A549 (cell line): Measurements from ENCODE around the gene CACNA1C. TPM values are rescaled to one million over a fixed set of nuclear protein-coding genes. Genes with fewer than 3 reads are reported as not detected.

Source experiments
- ATAC-seq, 2 experiments: fragments of 200-7000 bp in 1 of 2; fragments of >200 bp in 1 of 2; cut with Nextera tagmentation in 1 of 2; cut with Tn5 transposase in 1 of 2; 3 replicates each; pipeline versions ENCODE4 v1.8.0 to v1.9.1; 2018 to 2020; ENCODE audit warnings: mild to moderate bottlenecking in 1 of 2, moderate library complexity in 1 of 2
- CTCF ChIA-PET: fragments of 300-600 bp; sonication (Branson Sonifier 250); formaldehyde crosslinking; extraction: SDS; loops from one replicate; lab custom pipeline; 2021; ENCODE audit warnings: antibody characterized with exemption, inconsistent platforms; lab: Yijun Ruan, JAX
- POLR2A ChIA-PET: fragments of 350-600 bp; formaldehyde crosslinking; extraction: SDS; loops from one replicate; lab custom pipeline; 2021; ENCODE audit warnings: antibody characterized with exemption, inconsistent platforms; lab: Yijun Ruan, JAX
- DNase-seq, 2 experiments: peaks; one replicate each; pipeline versions ENCODE4 v3.0.0 to v3.0.0-alpha.2; 2011 to 2016; ENCODE audit warnings: low read depth in 1 of 2, low spot score in 1 of 2
- FAIRE-seq: peaks from 2 replicates; lab custom pipeline; 2011; peaks lifted over from hg19 to GRCh38; lab: Jason Lieb, UNC
- H3K27ac ChIP-seq, 2 experiments: fragments of >200 bp; sonication (Bioruptor Twin); formaldehyde crosslinking; 3 replicates each; pipeline ENCODE4 v1.5.1; 2016 to 2017
- H3K4me1 ChIP-seq: fragments of >200 bp; sonication (Bioruptor Twin); formaldehyde crosslinking; 3 replicates; pipeline ENCODE4 v1.6.1; 2016
- H3K4me2 ChIP-seq: fragments of >200 bp; sonication (Bioruptor Twin); formaldehyde crosslinking; 3 replicates; pipeline ENCODE4 v1.6.1; 2016
- H3K4me3 ChIP-seq: fragments of >200 bp; sonication (Bioruptor Twin); formaldehyde crosslinking; 3 replicates; pipeline ENCODE4 v1.5.1; 2016
- H3K9me3 ChIP-seq: fragments of >200 bp; sonication (Bioruptor Twin); formaldehyde crosslinking; 3 replicates; pipeline ENCODE4 v1.6.1; 2016
- BCL3 ChIP-seq: fragments of >200 bp; sonication (Bioruptor Twin); formaldehyde crosslinking; IDR thresholded peaks from 3 replicates; pipeline ENCODE4 v1.6.1; 2016
- CBX8 ChIP-seq: fragments of 200-600 bp; sonication (generic); IDR thresholded peaks from 2 replicates; pipeline ENCODE4 v1.6.1; 2016
- CEBPB ChIP-seq, 2 experiments: fragments of >200 bp in 1 of 2; sonication (Bioruptor Twin) in 1 of 2; formaldehyde crosslinking in 1 of 2; IDR thresholded peaks; 2 replicates each; pipeline ENCODE4 v1.6.1; 2012 to 2016
- CHD2 ChIP-seq: fragments of 150-350 bp; IDR thresholded peaks from 2 replicates; pipeline ENCODE4 v1.6.1; 2014; ENCODE audit warnings: low read length; ENCODE audit not compliant: partially characterized antibody
- EHMT2 ChIP-seq: fragments of 200-600 bp; sonication (generic); IDR thresholded peaks from 2 replicates; pipeline ENCODE4 v1.6.1; 2016; ENCODE audit warnings: antibody characterized with exemption, low read depth, mild to moderate bottlenecking, moderate library complexity
- FOSB ChIP-seq: fragments of 250-450 bp; sonication (Bioruptor Pico); IDR thresholded peaks from 2 replicates; pipeline ENCODE4 v1.5.0; 2020; ENCODE audit warnings: mild to moderate bottlenecking, moderate library complexity
- FOSL2 ChIP-seq, 2 experiments: fragments of 450-650 bp in 1 of 2; fragments of >200 bp in 1 of 2; sonication (Bioruptor Twin) in 1 of 2; formaldehyde crosslinking; IDR thresholded peaks; 2 replicates each; pipeline versions ENCODE4 v1.5.0 to v1.6.1; 2016 to 2020; ENCODE audit warnings: mild to moderate bottlenecking in 1 of 2, moderate library complexity in 1 of 2
- GATA3 ChIP-seq: IDR thresholded peaks from 2 replicates; pipeline ENCODE4 v1.6.1; 2012; ENCODE audit warnings: borderline replicate concordance
- HES2 ChIP-seq: fragments of >200 bp; sonication (Bioruptor Twin); formaldehyde crosslinking; IDR thresholded peaks from 2 replicates; pipeline ENCODE4 v1.6.1; 2016
- HMGXB4 ChIP-seq: fragments of 250-450 bp; sonication (Bioruptor Pico); IDR thresholded peaks from 2 replicates; pipeline ENCODE4 v1.5.0; 2021; ENCODE audit warnings: mild to moderate bottlenecking, moderate library complexity, borderline replicate concordance
- HOXB13 ChIP-seq: fragments of 250-450 bp; sonication (Bioruptor Pico); IDR thresholded peaks from 2 replicates; pipeline ENCODE4 v1.5.0; 2020; ENCODE audit warnings: low read depth, mild to moderate bottlenecking, moderate library complexity
- MAX ChIP-seq: IDR thresholded peaks from 2 replicates; pipeline ENCODE4 v1.6.1; 2012
- RCOR1 ChIP-seq: fragments of 150-350 bp; IDR thresholded peaks from 2 replicates; pipeline ENCODE4 v1.6.1; 2014; ENCODE audit warnings: antibody characterized with exemption, low read length, low read depth
- REST ChIP-seq: fragments of 200-600 bp; sonication (generic); IDR thresholded peaks from 2 replicates; pipeline ENCODE4 v1.6.1; 2016; ENCODE audit warnings: antibody characterized with exemption, mild to moderate bottlenecking, moderate library complexity
- RNF2 ChIP-seq: fragments of 200-600 bp; sonication (generic); IDR thresholded peaks from 2 replicates; pipeline ENCODE4 v1.6.1; 2016; ENCODE audit warnings: low read depth, mild to moderate bottlenecking, antibody characterized with exemption, moderate library complexity, borderline replicate concordance
- ZC3H11A ChIP-seq: fragments of 450-650 bp; IDR thresholded peaks from 2 replicates; pipeline ENCODE4 v1.6.1; 2014; ENCODE audit warnings: antibody characterized with exemption, mild to moderate bottlenecking
- WGBS: methylation state at CpG from one replicate; pipeline ENCODE4 v1.1.6; 2017; ENCODE audit errors: missing lambda C conversion rate; 5-methylcytosine and 5-hydroxymethylcytosine counted together
- polyA plus RNA-seq, 4 experiments: library from polyadenylated mRNA; depleted of rRNA in 3 of 4; stranded (reverse); fragments of >200 nt; fragmentation: RNase III in 1 of 4; extraction: RNeasy Plus Mini Kit Qiagen cat#74134 plus additional on column Dnase treatment in 1 of 4; gene quantifications; 2 replicates in 3 of 4; 3 replicates in 1 of 4; pipeline ENCODE4 v1.2.3, GENCODE V29; 2011 to 2017

CACNA1C gene
- polyA plus RNA-seq, 2 of the 4 experiments (the other 2 are of a cell fraction) = not detected

GRCh38 chr12:2304223-2304622 lies 251.4 kb downstream of the CACNA1C start:
- DNase-seq (no peak), FAIRE-seq (no peak), ATAC-seq (no peak)
- Histone ChIP-seq H3K4me2 (no peak overlapping the region), H3K4me1 (no peaks in the 10 kb centered on the region), H3K27ac (no peak overlapping the region), H3K9me3 (0 out of 3 replicates have a peak, but pooled peaks cover 8% of the 10 kb centered on the region), H3K4me3 (no peak overlapping the region)
- POLR2A ChIA-PET = no interaction called here
- CTCF ChIA-PET = interaction anchor here (4.0 kb wide), 1 partner anchor 13 kb away, joined by 19 read pairs; no protein-coding TSS in a partner anchor
- TF ChIP-seq FOSL2 (IDR thresholded peaks at IDR 0.05) = no peak
- TF ChIP-seq FOSL2 (CRISPR knock-in tag; IDR thresholded peaks at IDR 0.05) = no peak
- no peak for TF ChIP-seq HES2
- no peak for TF ChIP-seq CHD2
- TF ChIP-seq GATA3 = no peak
- TF ChIP-seq FOSB = no peak
- no peak for TF ChIP-seq HOXB13 (CRISPR knock-in tag)
- no peak for TF ChIP-seq ZC3H11A
- TF ChIP-seq RNF2 = no peak
- no peak for TF ChIP-seq CEBPB (IDR thresholded peaks at IDR 0.05)
- TF ChIP-seq RCOR1 = no peak
- 5% methylated on average over 12 of the region's 12 CpGs for WGBS

- 70% methylated on average over 2 of the region's 3 CpGs for WGBS
- no peak for FAIRE-seq
- POLR2A ChIA-PET = no interaction called here
- no peak for TF ChIP-seq ZC3H11A
- TF ChIP-seq FOSL2 (IDR thresholded peaks at IDR 0.05) = no peak
- TF ChIP-seq FOSL2 (CRISPR knock-in tag; IDR thresholded peaks at IDR 0.05) = no peak
- no peak for TF ChIP-seq MAX
- no peak for TF ChIP-seq CBX8
- TF ChIP-seq HMGXB4 = no peak
- no peak for TF ChIP-seq BCL3
- TF ChIP-seq EHMT2 = no peak
- no peak for TF ChIP-seq REST
- TF ChIP-seq, all 56 proteins: peak for 0
- no peak for DNase-seq
- Histone ChIP-seq H3K4me2 (no peak overlapping the region), H3K4me1 (no peaks in the 10 kb centered on the region), H3K9me3 (0 out of 3 replicates have a peak, but pooled peaks cover 8% of the 10 kb centered on the region), H3K4me3 (no peak overlapping the region), H3K27ac (no peak overlapping the region)
- CTCF ChIA-PET = interaction anchor here (1.3 to 4.0 kb wide), 2 partner anchors 14 to 248 kb away, joined by 3 to 19 read pairs; no protein-coding TSS in a partner anchor
- ATAC-seq = no peak
These were observed 253.2 kb downstream of the CACNA1C start for GRCh38 chr12:2306012-2306411.
